Measurements from ENCODE around the gene SMAD9.

The SMAD9 gene

GRCh38 chr13:36862002-36862685 is 57.9 kb downstream of the SMAD9 start:
- no peak for DNase-seq

- no peak for DNase-seq
These were observed 60.8 kb downstream of the SMAD9 start for GRCh38 chr13:36859259-36859658.

GRCh38 chr13:36858290-36858689 is 61.7 kb downstream of the SMAD9 start:
- no peak for DNase-seq

- no peak for DNase-seq
These were observed 62.8 kb downstream of the SMAD9 start for GRCh38 chr13:36857253-36857652.

- no peak for DNase-seq
These were observed 69.1 kb downstream of the SMAD9 start for GRCh38 chr13:36850790-36851438.

GRCh38 chr13:36848199-36848982 is 71.6 kb downstream of the SMAD9 start:
- peak; percentile 14 for DNase-seq

GRCh38 chr13:36847606-36848005 is 72.4 kb downstream of the SMAD9 start:
- no peak for DNase-seq

GRCh38 chr13:36841391-36841790 is 78.6 kb downstream of the SMAD9 start:
- no peak for DNase-seq

GRCh38 chr13:36840718-36841250 is 79.3 kb downstream of the SMAD9 start:
- no peak for DNase-seq

- no peak for DNase-seq
These were observed 80.1 kb downstream of the SMAD9 start for GRCh38 chr13:36839981-36840380.

- DNase-seq = no peak
These were observed 80.8 kb downstream of the SMAD9 start for GRCh38 chr13:36839281-36839680.

- DNase-seq = no peak
These were observed 82.5 kb downstream of the SMAD9 start for GRCh38 chr13:36837354-36838092.

GRCh38 chr13:36834299-36834698 is 85.7 kb downstream of the SMAD9 start:
- no peak for DNase-seq

- DNase-seq = no peak
These were observed 88.7 kb downstream of the SMAD9 start for GRCh38 chr13:36831291-36831690.

GRCh38 chr13:36829753-36830152 is 90.3 kb downstream of the SMAD9 start:
- DNase-seq = no peak

- DNase-seq = no peak
These were observed 97.3 kb downstream of the SMAD9 start for GRCh38 chr13:36822785-36823184.

- no peak for DNase-seq
These were observed 99.8 kb downstream of the SMAD9 start for GRCh38 chr13:36820222-36820621.

GRCh38 chr13:36819739-36820090 is 100.3 kb downstream of the SMAD9 start:
- no peak for DNase-seq

- DNase-seq = peak; percentile 63
These were observed 101.0 kb downstream of the SMAD9 start, which contains the start of gene RFXAP for GRCh38 chr13:36818804-36819738. RFXAP (plus strand) TSS chr13:36819222; CDS start chr13:36819358, 136 bp downstream.

- DNase-seq = no peak
These were observed 101.8 kb downstream of the SMAD9 start for GRCh38 chr13:36817996-36818803.

- DNase-seq = no peak
These were observed 105.0 kb downstream of the SMAD9 start for GRCh38 chr13:36815062-36815461.
